ENCODE measurements around the gene INPP5F.

Gene INPP5F

GRCh38 chr10:119762035-119762434 is 36.2 kb downstream of the INPP5F start:
- ChIA-PET CTCF (interaction anchor here (10.8 to 19.3 kb wide), 2 partner anchors 12 to 97 kb away, joined by 81 to 664 read pairs; no protein-coding TSS in a partner anchor), POLR2A (no interaction called here)
- H3K4me3 ChIP-seq (ENCODE audit: low read depth, low read length): no peak overlapping the region
- DNase-seq (ENCODE audit: low read depth, low spot score): no peak
- TF ChIP-seq CTCF (IDR thresholded peaks at IDR 0.05; ENCODE audit: insufficient read depth, low read length, missing control alignments): no peak

DNA sequence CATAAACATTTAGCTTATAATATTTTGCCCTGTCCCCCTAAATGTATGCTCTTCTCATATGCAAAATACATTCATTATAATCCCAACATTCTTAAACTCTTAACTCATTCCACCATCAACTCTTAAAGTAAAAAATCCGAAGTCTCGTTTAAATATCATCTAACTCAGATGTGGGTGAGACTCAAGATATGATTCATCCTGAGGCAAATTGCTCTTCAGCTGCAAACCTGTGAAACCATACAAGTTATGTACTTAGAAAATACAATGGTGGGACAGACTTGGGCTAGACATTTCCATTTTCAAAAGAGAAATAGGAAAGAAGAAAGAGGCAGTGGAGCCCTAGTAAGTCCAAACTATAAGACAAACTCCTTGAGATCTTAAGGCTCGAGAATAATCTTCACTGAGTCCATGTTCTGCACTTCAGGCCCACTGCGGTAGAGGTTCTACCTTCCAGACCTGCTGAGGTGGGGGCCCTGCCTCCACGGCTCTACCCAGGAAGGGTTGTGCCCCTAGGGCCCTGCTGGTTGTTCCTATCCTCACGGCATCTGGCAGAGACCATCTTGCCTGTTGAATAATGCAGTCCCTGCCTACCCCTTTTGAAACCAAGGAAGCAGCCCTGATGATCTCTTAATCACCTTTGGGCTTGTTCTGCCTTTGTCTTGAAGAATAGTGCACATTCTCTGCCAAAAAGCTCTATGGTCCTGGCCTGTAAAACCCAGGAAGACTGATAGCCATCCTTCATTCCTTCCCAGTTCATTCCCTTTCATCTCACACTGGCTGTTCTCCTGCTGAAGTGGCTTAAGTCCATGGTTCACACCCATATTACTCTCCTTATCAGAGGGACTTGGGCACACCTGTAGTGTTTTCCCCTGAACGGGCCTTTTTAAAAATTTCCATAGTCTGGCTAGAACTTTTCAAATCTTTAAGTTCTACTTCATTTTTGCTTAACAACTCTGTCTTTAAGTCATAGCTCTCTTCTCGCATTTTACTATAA is 37.3 kb downstream of the INPP5F start:
- no peak for TF ChIP-seq CTCF (IDR thresholded peaks at IDR 0.05; ENCODE audit: insufficient read depth, low read length, missing control alignments)
- no peak for DNase-seq (ENCODE audit: low read depth, low spot score)
- ChIA-PET POLR2A (no interaction called here), CTCF (interaction anchor here (0.6 to 19.3 kb wide), 5 partner anchors 13 to 97 kb away, joined by 3 to 664 read pairs (median 11); no protein-coding TSS in a partner anchor)
- no peak overlapping the region for H3K4me3 ChIP-seq (ENCODE audit: low read depth, low read length)

- POLR2A ChIA-PET: no interaction called here
- no peak for DNase-seq (ENCODE audit: low read depth, low spot score)
- CTCF ChIA-PET: interaction anchor here (1.5 to 10.8 kb wide), 3 partner anchors 8 to 18 kb away, joined by 3 to 81 read pairs (median 8); no protein-coding TSS in a partner anchor
- no peak overlapping the region for H3K4me3 ChIP-seq (ENCODE audit: low read depth, low read length)
- TF ChIP-seq CTCF (IDR thresholded peaks at IDR 0.05; ENCODE audit: insufficient read depth, low read length, missing control alignments): no peak
These were observed 42.7 kb downstream of the INPP5F start for GRCh38 chr10:119768455-119769094.

GRCh38 chr10:119769886-119770285 is 44.0 kb downstream of the INPP5F start:
- no peak for TF ChIP-seq CTCF (IDR thresholded peaks at IDR 0.05; ENCODE audit: insufficient read depth, low read length, missing control alignments)
- ChIA-PET POLR2A (interaction anchor here (0.6 kb wide), 1 partner anchor 45 kb away, joined by 4 read pairs; no protein-coding TSS in a partner anchor), CTCF (interaction anchor here (0.9 to 2.6 kb wide), 6 partner anchors 9 to 90 kb away, joined by 3 to 15 read pairs (median 4); no protein-coding TSS in a partner anchor)
- DNase-seq (ENCODE audit: low read depth, low spot score): no peak
- no peak overlapping the region for H3K4me3 ChIP-seq (ENCODE audit: low read depth, low read length)

- ChIA-PET CTCF (interaction anchor here (1.2 to 3.1 kb wide), 4 partner anchors 10 to 89 kb away, joined by 3 to 15 read pairs (median 10); no protein-coding TSS in a partner anchor), POLR2A (no interaction called here)
- no peak for TF ChIP-seq CTCF (IDR thresholded peaks at IDR 0.05; ENCODE audit: insufficient read depth, low read length, missing control alignments)
- no peak for DNase-seq (ENCODE audit: low read depth, low spot score)
- no peak overlapping the region for H3K4me3 ChIP-seq (ENCODE audit: low read depth, low read length)
These were observed 45.1 kb downstream of the INPP5F start for GRCh38 chr10:119770928-119771327.
